HG03558 (cell line): ENCODE measurements around the gene PHOSPHO2.

Source experiments
- ATAC-seq: cut with Tn5 transposase; IDR thresholded peaks from one replicate; pipeline ENCODE4 v1.9.1; 2021; ENCODE audit warnings: moderate number of reproducible peaks; ENCODE audit not compliant: unreplicated experiment; ENCODE audit errors: extremely low read depth

The PHOSPHO2 gene, protein sequence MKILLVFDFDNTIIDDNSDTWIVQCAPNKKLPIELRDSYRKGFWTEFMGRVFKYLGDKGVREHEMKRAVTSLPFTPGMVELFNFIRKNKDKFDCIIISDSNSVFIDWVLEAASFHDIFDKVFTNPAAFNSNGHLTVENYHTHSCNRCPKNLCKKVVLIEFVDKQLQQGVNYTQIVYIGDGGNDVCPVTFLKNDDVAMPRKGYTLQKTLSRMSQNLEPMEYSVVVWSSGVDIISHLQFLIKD

DNA sequence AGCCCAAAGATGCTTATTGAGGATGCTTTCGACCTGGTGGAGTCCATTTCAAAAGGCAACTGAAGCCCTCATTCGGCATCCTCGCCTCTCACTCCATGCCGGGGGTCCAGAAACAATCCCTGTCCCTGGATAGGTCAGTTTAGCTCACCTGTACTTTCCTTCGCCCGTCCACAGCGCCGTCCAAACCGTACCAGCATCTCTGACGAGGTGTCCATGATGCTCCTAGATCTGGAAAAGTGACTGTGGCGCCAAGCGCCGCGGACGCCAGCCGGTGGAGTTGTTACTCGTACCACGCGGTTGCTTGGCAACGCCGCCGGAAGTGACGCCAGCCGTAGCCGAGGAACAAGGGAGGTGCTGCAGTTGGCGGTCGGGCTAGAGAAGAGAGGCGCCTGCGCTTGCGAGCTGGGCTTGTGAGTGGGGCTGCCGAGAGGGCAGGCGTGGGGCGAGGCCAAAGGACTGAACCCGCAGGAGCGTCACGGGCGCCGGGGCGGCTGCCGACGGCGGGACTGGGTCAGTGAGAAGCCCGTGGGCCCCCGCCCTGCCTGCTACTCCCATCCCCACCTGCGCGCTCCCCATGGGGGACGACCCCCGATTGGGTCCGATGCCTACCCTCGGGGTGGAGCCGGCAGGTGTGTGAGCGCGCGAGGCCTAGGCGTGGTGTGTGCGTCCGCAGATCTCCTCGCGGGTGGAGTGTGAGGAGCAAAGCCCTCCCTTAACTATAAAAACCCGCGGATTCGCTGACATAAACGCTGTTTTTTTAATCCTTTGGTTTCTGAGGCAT is at the start of gene PHOSPHO2, which contains the start of gene CFAP210:
PHOSPHO2 (plus strand) TSS at position 357 of the 781 bp plus-strand sequence. CDS start 6,503 bp downstream, outside the sequence.
CFAP210 (minus strand) TSS at position 293 of the 781 bp plus-strand sequence; CDS start at position 215, 78 bp downstream.
- ATAC-seq, result peak; percentile 96

DNA sequence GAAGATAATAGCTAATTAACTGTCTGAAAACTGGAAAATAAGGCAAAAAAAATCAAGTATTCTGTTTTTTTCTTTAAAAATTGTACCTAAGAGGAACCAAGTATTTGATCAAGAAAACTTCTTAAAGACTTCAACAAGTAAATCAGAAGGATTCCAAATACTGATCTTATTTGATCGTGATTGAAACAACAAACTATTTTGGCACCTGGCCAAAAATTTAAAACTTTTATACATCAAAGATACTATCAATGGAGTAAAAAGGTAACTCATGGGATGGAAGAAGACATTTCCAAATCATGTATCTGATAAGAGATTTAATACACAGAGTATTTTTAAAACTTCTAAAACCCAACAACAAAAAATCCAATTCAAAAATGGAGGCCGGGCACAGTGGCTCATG is 46.8 kb upstream of the PHOSPHO2 start:
- ATAC-seq, result no peak

DNA sequence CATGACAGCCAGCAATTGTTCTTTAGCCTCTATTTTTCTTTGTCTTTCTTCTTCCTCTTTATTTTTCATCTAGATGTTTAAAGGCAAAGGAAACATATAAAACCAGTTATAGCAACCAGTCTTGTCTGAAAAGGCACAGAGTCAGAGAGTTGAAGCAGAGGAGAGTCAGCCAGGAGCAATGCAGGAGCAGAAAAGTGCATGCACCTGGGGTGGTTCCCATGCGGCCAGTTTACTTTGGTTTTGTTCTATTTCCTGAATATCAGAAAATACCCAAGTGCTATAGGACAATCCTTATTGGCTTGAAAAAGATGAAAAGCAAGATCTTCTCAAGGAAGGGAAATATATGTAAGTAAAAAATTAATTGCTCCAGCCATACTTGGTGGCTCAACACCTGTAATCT is 45.0 kb upstream of the PHOSPHO2 start:
- no peak for ATAC-seq

DNA sequence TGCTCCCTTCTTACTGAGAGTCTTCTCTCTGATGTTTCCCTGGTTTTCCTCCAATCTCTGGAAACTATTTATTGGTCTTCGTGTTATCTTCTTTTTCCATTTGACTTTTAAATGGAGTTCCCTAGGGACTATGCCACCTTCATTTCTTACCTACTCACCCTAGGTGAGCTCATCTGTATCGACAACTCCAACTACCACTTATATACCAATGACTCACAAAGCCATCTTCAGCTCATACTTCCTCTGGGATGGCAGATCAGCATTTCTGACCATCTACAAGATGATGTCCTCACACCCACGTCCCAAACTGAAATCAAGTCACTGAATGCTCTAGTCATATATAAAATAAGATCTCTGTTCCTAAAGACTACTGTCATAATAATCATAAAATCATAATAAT is 40.6 kb upstream of the PHOSPHO2 start:
- no peak for ATAC-seq

DNA sequence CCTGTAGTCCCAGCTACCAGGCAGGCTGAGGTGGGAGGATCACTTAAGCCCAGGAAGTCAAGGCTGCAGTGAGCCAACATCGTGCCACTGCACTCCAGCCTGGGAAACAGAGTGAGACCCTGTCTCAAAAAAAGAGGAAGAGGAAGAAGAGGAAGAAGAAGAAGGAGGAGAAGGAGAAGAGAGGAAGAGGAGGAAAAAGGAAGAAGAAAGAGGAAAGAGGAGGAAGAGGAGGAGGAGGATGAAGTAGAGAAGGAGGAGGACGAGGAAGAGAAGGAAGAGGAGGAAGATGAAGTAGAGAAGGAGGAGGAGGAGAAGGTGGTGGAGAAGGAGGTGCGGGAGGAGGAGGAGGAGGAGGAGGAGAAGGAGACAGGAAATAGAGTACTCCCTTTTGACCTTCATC is 38.1 kb upstream of the PHOSPHO2 start:
- no peak for ATAC-seq

DNA sequence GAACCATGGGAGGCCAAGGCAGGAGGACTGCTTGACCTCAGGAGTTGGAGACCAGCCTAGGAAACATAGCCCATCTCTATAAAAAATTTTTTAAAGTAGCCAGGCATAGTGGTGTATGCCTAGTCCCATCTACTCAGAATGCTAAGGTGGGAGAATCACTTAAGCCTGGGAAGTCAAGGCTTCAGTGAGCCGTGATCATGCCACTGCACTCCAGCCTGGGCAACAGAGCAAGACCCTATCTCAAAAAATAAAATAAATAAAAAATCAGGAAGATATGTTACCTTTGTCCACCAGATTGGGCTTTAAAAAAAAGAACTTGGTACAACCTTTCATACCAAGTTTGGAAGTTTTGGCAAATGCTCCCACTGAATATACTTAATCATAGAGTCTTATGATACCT is 35.4 kb upstream of the PHOSPHO2 start:
- ATAC-seq, result no peak

DNA sequence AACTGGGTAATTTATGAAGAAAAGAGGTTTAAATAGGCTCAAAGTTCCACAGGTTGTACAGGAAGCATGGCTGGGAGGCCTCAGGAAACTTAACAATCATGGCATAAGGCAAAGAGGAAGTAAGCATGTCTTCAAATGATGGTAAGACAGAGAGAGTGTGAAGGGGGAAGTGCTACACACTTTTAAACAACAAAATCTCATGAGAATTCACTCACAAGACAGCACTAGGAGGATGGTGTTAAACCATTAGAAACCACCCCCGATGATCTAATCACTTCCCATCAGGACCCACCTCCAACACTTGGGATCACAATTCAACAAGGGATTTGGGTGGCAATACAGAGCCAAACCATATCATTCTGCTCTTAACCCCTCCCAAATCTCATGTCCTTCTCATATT is 34.9 kb upstream of the PHOSPHO2 start:
- ATAC-seq, result no peak

DNA sequence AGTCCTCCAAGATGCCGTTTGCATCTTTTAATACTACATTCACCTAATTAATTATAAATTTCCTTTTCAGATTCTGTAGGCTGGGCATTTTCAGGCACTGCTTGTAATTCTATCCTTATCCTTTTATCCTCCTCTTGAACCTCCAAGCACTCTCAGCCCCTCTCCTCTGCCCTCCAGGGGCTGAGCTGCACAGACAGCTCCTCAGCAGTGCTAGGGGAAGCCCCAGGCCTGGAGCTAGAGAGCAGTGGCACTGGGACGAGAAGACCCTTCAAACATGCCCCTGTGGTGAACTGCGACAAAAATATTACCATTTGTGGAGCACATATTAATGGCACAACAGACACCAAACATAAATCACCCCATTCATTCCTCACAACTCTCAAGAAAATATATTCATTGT is 33.0 kb upstream of the PHOSPHO2 start:
- no peak for ATAC-seq

DNA sequence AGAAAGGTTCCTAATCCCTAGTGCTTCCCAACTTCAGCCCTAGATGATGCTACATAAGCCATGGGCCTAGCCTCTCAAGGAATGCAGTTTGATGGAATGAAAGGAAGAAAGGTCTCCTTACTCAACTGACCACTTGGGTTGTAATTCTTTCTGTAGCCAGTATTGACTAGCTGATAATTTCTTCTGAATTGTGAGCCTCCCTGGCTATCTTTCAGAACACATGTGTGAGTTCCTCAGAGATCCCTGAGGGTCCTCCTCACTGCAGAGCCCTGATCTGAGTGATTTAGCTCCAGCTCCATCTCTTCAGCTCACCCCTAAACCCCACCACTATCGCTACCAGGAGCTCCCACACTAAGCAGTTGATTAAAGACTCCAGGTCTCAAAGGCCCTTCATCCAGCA is 31.5 kb upstream of the PHOSPHO2 start:
- ATAC-seq, result no peak

DNA sequence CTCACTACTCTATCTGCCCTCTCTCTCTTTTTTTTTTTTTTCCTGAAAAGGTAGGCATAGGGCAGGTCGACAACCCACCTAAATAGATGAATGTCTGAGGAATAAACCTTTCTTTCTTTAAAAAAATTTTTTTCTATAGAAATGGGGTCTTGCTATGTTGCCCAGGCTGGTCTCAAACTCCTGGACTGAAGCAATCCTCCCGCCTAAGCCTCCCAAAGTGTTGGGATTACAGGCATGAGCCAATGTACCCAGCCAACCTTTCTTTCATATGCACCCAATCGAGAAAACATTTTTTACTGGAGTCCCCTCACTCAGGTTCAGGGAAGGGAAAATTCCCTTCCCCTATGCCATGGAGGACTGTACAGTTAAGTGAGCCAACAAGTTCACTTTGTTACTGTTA is 31.0 kb upstream of the PHOSPHO2 start:
- ATAC-seq, result no peak

DNA sequence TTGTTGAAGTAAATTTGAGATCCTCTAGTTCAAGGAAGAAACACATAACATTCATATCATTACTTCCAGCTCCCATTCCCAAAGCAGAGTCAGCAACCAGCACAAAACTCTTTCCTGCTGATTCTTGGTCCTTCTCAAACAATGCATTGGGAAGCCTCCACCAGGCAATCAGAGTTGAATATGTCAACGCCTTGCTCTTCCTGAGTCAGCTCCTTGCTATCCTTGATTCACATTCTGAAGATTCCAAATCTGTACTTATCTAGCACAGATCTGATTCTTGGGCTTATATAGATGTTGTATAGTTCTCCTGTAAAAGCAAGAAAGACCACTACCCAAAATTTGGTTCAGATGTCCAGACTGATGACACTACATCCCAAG is 29.7 kb upstream of the PHOSPHO2 start:
- ATAC-seq, result no peak

DNA sequence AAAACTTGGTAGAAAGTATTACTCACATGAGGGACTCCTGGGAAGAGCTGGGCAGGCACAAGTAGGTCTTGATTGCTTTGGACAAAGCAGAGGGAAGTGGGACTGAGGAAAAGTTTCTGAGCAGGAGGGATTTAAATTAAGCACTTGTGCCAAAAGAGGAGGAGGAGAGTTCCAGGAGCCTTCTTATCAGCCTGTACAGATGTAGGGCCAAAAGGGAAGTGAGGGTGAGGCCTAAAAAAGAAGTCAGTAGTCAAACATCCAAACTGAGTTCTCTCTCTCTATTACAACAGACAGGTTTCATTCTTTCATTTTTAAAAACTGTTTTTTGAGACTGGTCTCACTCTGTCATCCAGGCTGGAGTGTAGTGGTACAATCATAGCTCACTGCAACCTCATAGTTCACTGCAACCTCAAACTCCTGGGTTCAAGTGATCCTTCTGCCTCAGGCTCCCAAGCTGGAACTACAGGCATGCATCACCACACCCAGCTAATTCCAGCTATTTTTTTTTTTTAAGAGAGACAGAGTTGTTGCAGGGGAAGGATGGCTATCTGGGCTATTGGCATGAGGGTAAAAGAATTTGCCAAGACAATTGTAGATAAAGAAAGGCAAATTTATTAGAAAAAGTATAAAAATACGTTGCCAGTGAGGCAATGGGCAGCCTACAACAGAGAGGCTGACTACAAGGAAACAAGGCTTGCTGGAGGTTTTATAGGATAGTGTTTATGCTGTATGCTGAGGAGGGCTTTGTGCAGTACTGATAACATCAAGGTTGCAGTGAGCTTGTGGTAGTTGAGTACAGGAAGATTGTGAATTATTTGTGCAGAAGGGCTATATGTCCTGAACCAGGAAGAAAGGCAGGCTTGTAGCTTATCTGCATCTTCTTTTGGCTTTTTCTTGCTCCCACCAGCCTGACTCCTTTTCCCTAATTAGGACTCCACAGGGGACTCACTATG is 29.0 kb upstream of the PHOSPHO2 start:
- no peak for ATAC-seq

DNA sequence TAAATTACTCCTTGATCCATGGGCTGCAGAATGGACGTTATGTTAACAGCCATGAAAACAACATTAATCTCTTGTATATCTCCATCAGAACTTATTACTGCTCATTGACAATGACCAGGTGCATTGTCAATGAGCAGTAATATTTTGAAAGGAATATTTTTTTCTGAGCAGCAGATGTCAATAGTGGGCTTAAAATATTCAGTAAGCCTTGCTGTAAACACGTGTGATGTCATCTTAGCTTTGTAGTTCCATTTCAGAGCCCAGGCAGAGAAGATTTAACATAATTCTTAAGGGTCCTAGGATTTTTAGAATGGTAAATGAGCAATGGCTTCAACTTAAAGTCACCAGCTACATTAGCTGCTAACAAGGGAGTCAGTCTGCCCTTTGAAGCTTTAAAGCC is 26.7 kb upstream of the PHOSPHO2 start:
- ATAC-seq, result no peak

DNA sequence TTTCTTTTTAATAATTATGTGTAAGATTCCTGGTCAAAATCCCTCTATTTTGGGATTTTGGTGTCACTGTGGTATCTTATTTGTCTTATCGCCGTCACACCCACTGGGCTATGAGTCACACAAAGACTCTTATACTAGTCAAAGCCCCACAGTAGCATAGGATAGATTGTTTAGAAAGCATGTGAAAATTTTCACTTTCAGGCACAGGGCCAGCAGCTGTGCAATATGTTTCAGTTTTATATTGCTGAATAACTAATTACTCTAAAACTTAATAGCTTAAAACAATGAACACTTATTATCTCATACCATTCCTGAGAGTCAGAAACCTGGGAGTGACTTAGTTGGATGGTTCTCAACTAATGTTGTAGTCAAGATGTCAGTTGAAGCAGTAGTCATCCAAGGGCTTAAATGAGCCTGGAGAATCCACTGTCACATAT is 24.0 kb upstream of the PHOSPHO2 start:
- ATAC-seq, result peak; percentile 64

DNA sequence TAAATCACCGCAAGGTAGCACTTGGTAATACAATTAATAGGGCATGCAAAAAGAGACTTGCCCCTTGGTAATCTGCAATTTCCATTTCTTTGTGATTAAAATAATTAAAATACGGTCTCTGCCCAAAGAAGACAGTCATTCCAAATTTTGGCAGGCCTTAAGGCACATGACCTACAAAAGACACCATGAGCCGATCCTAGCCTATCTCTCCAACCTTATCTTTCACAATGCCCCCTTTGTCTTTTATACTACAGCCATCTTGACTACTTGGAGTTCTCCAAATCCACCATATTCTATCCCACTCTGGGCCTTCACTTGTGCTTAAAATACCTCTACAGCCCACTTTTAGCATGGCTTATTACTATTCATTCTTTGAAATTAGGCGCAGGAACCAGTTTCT is 23.3 kb upstream of the PHOSPHO2 start:
- no peak for ATAC-seq

DNA sequence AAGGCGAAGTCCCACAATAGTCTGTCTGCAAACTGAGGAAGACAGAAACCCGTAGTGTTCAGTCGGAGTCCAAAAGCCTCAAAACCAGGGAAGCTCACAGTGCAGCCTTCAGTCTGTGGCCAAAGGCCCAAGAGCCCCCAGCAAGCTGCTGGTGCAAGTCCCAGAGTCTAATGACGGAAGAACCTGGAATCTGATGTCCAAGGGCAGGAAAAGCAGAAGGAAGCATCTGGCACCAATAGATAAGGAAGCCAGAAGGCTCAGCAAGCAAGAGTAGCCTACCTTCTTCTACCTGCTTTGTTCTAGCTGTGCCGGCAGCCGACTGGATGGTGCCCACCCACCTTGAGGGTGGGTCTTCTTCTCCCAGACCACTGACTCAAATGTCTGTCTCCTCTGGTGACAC is 21.9 kb upstream of the PHOSPHO2 start:
- ATAC-seq, result no peak

DNA sequence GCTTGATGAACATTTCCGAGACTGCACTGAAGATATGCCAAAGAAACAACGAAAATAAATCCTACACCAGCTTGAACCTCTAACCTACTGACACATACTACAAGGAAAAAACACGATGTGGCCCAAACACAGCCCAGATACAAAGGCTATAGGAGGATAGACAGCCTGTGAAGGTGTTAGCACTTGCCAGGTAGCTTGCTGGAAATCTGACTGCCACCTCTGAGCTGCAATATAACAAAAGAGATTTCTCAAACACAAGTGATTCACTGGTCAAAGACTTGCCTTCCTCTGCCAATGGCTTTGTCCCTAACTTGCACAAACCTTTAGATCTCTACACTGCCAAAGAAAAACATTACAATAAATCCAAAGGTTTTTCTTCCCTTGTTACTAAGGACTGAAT is 21.2 kb upstream of the PHOSPHO2 start:
- no peak for ATAC-seq

DNA sequence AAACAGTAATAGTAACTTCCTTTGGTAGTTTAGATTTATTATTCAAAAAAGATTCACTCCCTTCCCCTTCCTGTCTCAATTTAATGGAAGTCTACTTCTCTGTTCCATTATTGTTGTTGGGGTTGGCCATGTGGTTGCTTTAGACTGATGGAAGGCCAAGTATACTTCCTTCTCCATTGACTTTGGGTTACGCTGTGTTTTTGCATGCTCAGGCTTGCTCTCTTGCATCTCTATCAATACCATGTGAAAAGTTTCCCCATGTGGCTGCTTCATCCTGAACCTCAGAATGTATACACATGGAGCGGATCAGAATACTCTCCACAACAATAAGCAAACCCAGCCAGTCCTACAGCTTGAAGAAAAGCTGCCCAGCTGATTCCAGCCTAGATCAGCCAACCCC is 20.3 kb upstream of the PHOSPHO2 start:
- ATAC-seq, result no peak

DNA sequence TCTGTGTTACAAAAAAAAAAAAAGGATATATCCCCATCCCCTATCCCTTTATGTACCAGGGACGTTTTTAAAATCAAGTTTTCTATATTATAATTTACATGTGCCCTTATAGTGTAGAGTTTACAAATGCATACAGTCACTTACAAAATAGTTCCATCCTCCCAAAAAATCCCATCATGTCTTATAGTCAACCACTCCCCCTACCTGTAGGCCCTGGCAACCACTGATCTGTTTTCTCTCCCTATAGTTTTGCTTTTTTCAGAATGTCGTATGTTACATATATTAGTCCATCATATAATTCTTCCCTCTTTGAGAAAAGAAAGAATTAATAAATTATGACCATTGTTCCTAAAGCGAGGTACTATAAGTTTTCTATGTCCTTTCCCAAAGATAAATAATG is 17.9 kb upstream of the PHOSPHO2 start:
- no peak for ATAC-seq

DNA sequence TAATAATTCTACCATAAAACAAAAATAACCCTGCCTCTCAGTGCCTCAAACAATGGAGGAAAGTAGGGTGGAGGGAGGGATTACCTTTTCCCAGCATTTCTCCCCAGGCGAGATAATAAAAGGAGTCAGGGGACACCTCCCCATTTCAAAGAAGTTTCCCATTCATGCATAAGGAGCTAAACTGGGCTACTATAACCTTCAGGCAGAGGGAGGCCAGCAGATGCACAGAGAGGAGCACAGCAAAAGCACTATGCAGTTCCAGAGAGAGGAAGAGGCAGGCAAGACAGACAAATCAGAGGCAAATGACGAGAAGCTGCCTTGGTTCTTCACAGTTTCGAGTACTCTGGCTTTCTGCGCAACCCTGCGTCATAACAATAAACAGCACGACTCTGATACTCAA is 17.4 kb upstream of the PHOSPHO2 start:
- no peak for ATAC-seq

DNA sequence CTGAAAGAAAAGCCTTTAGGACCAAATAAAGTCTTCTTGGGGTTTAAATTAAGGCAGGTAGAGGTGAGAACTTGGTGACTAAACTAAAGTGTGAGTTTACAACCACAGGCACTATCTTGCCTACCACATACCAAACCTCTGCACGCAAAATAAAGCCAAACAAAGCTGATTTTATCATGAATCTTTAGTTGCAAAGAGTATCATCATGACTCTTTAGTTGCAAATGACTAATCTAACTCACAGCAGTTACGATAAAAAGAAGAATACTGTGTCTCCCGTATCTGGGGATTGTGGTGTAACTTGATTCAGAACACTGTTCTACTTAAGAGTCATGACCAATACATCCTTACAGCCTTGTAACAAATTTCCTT is 11.2 kb upstream of the PHOSPHO2 start:
- no peak for ATAC-seq
